ENCODE results near the gene SLC35D2. TPM values are rescaled to one million over a fixed set of nuclear protein-coding genes. Genes with fewer than 3 reads are reported as not detected.

SLC35D2 gene
- total RNA-seq (1 to 10 TPM; 7.9 to 8.3 TPM), polyA plus RNA-seq (29.1 TPM)

DNA sequence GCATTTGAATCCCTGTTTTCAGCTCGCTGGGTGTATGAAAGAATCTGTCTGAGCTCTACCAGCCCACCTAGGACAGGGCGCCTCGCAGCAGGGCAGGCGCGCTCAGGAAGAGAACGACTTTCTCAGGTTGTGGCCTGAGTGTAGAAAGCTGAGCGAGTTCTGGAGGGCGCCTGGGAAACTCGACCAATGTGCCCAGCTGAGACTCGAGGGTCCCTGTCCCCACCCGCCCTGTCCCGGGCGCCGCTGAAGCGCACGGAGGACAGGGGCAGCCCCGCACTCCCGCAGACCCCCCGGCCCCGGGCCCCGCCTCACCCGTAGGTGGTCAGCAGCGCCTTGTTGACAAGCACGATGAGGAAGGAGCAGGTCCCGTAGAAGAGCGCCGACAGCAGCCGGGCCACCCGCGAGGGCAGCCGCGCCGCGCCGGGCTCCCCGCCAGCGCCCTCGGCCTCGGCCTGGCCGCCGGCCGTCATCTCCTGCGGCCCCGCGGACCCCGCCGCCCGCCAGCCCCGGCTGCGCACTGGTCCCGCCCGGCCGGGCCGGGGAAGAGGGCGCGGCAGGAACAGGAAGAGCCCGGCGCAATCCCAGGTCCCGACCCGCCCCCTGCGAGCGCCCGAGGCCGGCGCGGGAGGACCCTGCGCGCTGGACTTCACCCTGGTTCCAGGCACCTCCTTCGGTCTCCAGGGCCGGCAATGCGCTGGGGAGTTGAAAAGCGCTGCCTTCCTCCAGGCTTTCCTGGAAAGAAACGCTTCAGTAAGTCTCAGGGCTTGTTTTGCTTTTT lies at the start of gene SLC35D2:
TSS of gene SLC35D2 (minus strand) at position 547 of the 778 bp plus-strand sequence. CDS start at position 470, 77 bp downstream.
- Mint-ChIP-seq H3K4me1 (peaks cover 34 to 45% (median 45%) of the 10 kb centered on the region in 3 donors), H3K9me3 (no peaks in the 10 kb centered on the region), H3K4me3 (peak within 1 kb of the TSS; percentile 86 to 94 (median 91)), H3K27me3 (no peaks in the 10 kb centered on the region), H3K27ac (peak within 1 kb of the TSS; percentile 75 to 94 (median 84)), H3K36me3 (peaks cover 0 to 25% (median 9%) of the 10 kb centered on the region in 3 donors)
- Histone ChIP-seq H3K36me3 (ENCODE audit: insufficient read depth, low read length) (no peaks in the 10 kb centered on the region), H3K27me3 (ENCODE audit: insufficient read depth, low read length, poor library complexity, severe bottlenecking) (no peaks in the 10 kb centered on the region), H3K4me3 (ENCODE audit: low read length) (peak within 1 kb of the TSS; percentile 54), H3K27ac (ENCODE audit: low read depth, low read length) (peak within 1 kb of the TSS; percentile 41), H3K4me1 (ENCODE audit: insufficient read depth, low read length) (peaks cover 16% of the 10 kb centered on the region), H3K9me3 (ENCODE audit: low read length) (no peaks in the 10 kb centered on the region)
- peak in 4 of 5 donors; percentile 4 to 49 (median 16) for DNase-seq
- ChIA-PET CTCF (interaction anchor here (0.7 to 2.8 kb wide), 4 partner anchors 26 to 66 kb away, joined by 3 to 6 read pairs (median 4); partner anchors contain the start of gene HABP4), POLR2A (interaction anchor here (0.6 to 2.1 kb wide), 5 partner anchors 11 to 142 kb away, joined by 3 to 6 read pairs (median 5); partner anchors contain the start of gene HABP4)

DNA sequence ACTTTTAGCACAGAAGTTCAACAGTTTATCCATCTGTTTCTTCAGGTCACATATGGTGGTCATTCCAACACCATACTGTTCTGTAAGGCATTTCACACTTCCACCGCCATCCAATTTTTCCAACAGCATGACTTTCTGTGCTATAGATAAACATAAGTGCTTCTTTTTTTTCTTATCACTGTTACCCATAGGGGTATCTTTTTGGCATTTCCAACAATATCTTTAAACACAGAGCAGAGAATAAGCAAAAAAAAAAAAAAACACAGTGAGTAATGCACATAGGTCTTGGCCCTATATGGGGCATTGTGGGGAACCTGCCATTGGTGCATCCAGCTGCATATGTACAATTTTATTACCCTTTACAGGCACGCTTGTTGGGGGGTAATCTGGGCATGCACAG lies 46.9 kb upstream of the SLC35D2 start:
- Histone ChIP-seq H3K36me3 (ENCODE audit: insufficient read depth, low read length) (no peaks in the 10 kb centered on the region), H3K4me1 (ENCODE audit: insufficient read depth, low read length) (peaks cover 3% of the 10 kb centered on the region), H3K27me3 (ENCODE audit: insufficient read depth, low read length, poor library complexity, severe bottlenecking) (no peaks in the 10 kb centered on the region), H3K9me3 (ENCODE audit: low read length) (no peaks in the 10 kb centered on the region), H3K27ac (ENCODE audit: low read depth, low read length) (no peak overlapping the region), H3K4me3 (ENCODE audit: low read length) (no peak overlapping the region)
- ChIA-PET POLR2A (no interaction called here), CTCF (no interaction called here)
- Mint-ChIP-seq H3K27ac (peak overlapping the region in 1 of 8 donors; percentile 47), H3K36me3 (no peaks in the 10 kb centered on the region), H3K9me3 (no peaks in the 10 kb centered on the region), H3K4me1 (peaks cover 9 to 19% (median 12%) of the 10 kb centered on the region in 3 donors), H3K27me3 (no peaks in the 10 kb centered on the region), H3K4me3 (no peak overlapping the region)
- no peak for DNase-seq

DNA sequence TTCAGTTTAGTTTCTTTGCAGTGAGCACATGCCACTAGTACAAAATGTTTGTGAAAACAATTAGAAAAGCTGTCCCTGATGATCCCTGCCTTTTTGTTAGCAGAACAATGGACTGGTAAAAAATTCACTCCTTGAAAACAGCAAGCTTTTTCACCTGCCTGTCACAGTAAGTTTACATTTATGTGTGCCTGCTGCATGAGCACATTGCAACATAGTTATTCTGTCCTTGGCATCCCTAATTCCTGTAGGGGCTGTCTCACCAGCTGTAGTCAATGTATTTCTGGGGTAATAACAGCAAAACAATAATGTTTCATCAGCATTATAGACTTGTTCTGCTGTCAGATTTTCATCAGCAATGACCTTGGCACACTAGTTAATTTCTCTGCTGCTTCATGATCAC lies 46.2 kb upstream of the SLC35D2 start:
- Histone ChIP-seq H3K36me3 (ENCODE audit: insufficient read depth, low read length) (no peaks in the 10 kb centered on the region), H3K9me3 (ENCODE audit: low read length) (no peaks in the 10 kb centered on the region), H3K4me1 (ENCODE audit: insufficient read depth, low read length) (peaks cover 7% of the 10 kb centered on the region), H3K4me3 (ENCODE audit: low read length) (no peak overlapping the region), H3K27me3 (ENCODE audit: insufficient read depth, low read length, poor library complexity, severe bottlenecking) (no peaks in the 10 kb centered on the region), H3K27ac (ENCODE audit: low read depth, low read length) (no peak overlapping the region)
- no peak overlapping the region for H3K4me3 Mint-ChIP-seq
- no peaks in the 10 kb centered on the region for H3K36me3 Mint-ChIP-seq
- no peaks in the 10 kb centered on the region for H3K27me3 Mint-ChIP-seq
- no peak overlapping the region for H3K27ac Mint-ChIP-seq
- ChIA-PET CTCF (no interaction called here), POLR2A (no interaction called here)
- DNase-seq: no peak
- peaks cover 10 to 22% (median 16%) of the 10 kb centered on the region in 3 donors for H3K4me1 Mint-ChIP-seq
- no peaks in the 10 kb centered on the region for H3K9me3 Mint-ChIP-seq

DNA sequence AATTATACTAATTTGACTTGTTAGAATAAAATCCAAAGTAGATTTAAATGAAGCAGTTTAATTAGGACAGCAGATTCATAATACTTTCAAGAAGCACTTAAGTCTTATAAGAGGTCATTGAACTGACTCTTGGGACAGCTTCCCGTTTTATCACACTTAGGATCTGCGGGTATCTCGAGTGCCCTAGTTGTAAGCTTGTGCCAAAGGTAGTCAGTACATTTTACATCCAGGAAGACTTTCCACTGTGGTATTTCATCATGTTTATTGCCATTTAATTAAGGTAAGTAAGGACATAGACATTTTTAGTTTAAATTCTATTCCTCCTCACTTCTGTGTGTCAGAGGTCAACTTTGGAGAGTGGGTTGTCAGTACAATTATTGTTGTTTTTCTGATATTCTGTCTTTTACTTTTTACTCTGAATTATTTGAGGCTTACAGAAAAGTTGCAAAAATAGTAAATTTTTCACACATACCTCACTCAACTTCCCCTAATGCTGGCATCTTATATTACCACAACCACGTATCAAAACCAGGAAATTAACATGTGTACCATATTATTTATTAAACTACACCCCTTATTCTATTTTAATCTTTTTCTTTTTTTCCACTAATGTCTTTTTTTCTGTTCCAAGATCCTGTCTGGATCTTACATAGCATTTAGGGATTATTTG lies 42.1 kb upstream of the SLC35D2 start:
- Histone ChIP-seq H3K4me1 (ENCODE audit: insufficient read depth, low read length) (peaks cover 10% of the 10 kb centered on the region), H3K4me3 (ENCODE audit: low read length) (no peak overlapping the region), H3K27me3 (ENCODE audit: insufficient read depth, low read length, poor library complexity, severe bottlenecking) (no peaks in the 10 kb centered on the region), H3K36me3 (ENCODE audit: insufficient read depth, low read length) (no peaks in the 10 kb centered on the region), H3K27ac (ENCODE audit: low read depth, low read length) (no peak overlapping the region), H3K9me3 (ENCODE audit: low read length) (no peaks in the 10 kb centered on the region)
- H3K27me3 Mint-ChIP-seq: peaks cover 0 to 3% of the 10 kb centered on the region in 2 donors
- H3K36me3 Mint-ChIP-seq: no peaks in the 10 kb centered on the region
- peak overlapping the region in 6 of 7 donors; percentile 16 to 63 (median 54) for H3K4me3 Mint-ChIP-seq
- ChIA-PET POLR2A (interaction anchor here (1.5 kb wide), 1 partner anchor 24 kb away, joined by 3 read pairs; the partner anchor contains the start of gene HABP4), CTCF (interaction anchor here (1.1 kb wide), 1 partner anchor 108 kb away, joined by 4 read pairs; no protein-coding TSS in a partner anchor)
- peak overlapping the region in 7 of 8 donors; percentile 28 to 90 (median 56) for H3K27ac Mint-ChIP-seq
- DNase-seq: peak in 1 of 5 donors; percentile 22
- peaks cover 13 to 24% (median 18%) of the 10 kb centered on the region in 3 donors for H3K4me1 Mint-ChIP-seq
- H3K9me3 Mint-ChIP-seq: no peaks in the 10 kb centered on the region

DNA sequence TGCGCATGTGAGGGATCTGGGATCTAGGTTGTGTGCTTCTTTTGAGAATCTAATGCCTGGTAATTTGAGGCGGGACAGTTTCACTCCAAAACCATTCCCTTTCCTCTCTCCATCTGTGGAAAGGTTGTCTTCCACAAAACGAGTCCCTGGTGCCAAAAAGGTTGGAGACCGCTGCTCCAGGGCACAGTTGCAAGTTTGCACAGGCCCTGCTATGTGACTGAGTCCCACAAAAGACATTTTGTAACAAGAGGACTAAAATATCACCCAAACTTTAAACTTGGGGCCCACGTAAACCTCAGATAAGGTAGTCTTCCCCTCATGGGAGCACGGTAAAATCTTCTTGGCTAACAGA lies 40.5 kb upstream of the SLC35D2 start:
- no peak overlapping the region for H3K27ac ChIP-seq (ENCODE audit: low read depth, low read length)
- H3K4me1 ChIP-seq (ENCODE audit: insufficient read depth, low read length): peaks cover 24% of the 10 kb centered on the region
- CTCF ChIA-PET: no interaction called here
- H3K27me3 ChIP-seq (ENCODE audit: insufficient read depth, low read length, poor library complexity, severe bottlenecking): no peaks in the 10 kb centered on the region
- peaks cover 27 to 38% (median 33%) of the 10 kb centered on the region in 3 donors for H3K4me1 Mint-ChIP-seq
- no peaks in the 10 kb centered on the region for H3K36me3 Mint-ChIP-seq
- no peaks in the 10 kb centered on the region for H3K9me3 Mint-ChIP-seq
- POLR2A ChIA-PET: interaction anchor here (1.5 kb wide), 1 partner anchor 26 kb away, joined by 3 read pairs; the partner anchor contains the start of gene HABP4
- no peak for DNase-seq
- no peaks in the 10 kb centered on the region for H3K9me3 ChIP-seq (ENCODE audit: low read length)
- H3K27ac Mint-ChIP-seq: no peak overlapping the region
- H3K4me3 ChIP-seq (ENCODE audit: low read length): no peak overlapping the region
- H3K36me3 ChIP-seq (ENCODE audit: insufficient read depth, low read length): no peaks in the 10 kb centered on the region
- H3K4me3 Mint-ChIP-seq: no peak overlapping the region
- H3K27me3 Mint-ChIP-seq: peaks cover 0 to 3% of the 10 kb centered on the region in 2 donors

DNA sequence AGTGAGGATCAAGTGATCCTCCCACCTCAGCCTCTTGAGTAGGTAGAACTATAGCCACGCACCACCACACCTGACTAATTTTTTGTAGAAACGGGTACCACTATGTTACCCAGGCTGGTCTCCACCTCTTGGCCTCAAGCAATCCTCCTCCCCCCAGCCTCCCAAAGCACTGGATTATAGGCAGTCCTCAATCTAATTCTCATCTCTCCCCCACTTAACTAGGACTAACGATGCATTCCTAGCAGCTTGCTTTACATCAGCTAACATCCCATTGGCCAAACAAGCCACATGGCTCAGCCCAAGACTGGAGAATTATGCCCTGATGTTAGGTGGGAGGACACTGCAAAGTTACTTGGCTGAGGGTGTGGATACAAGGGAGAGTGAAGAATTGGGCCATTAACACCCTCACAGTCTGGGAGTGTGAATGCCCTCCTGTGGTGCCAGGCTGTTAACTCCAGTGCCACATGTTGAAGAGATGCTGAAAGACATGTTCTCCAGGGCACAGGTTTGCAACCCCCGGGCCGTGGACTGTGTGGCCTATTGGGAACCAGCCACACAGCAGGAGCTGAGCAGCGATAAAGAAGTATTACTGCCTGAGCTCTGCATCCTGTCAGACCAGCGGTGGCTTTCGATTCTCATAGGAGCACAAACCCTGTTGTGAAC lies 39.9 kb upstream of the SLC35D2 start:
- Mint-ChIP-seq H3K9me3 (no peaks in the 10 kb centered on the region), H3K4me1 (peaks cover 27 to 38% (median 33%) of the 10 kb centered on the region in 3 donors), H3K36me3 (peaks cover 0 to 2% (median 0%) of the 10 kb centered on the region in 3 donors), H3K4me3 (no peak overlapping the region), H3K27ac (peak overlapping the region in 2 of 8 donors; percentile 8 to 18), H3K27me3 (peaks cover 0 to 3% of the 10 kb centered on the region in 2 donors)
- no peak for DNase-seq
- H3K4me3 ChIP-seq (ENCODE audit: low read length): no peak overlapping the region
- H3K27ac ChIP-seq (ENCODE audit: low read depth, low read length): no peak overlapping the region
- ChIA-PET POLR2A (no interaction called here), CTCF (no interaction called here)
- H3K9me3 ChIP-seq (ENCODE audit: low read length): no peaks in the 10 kb centered on the region
- no peaks in the 10 kb centered on the region for H3K27me3 ChIP-seq (ENCODE audit: insufficient read depth, low read length, poor library complexity, severe bottlenecking)
- peaks cover 24% of the 10 kb centered on the region for H3K4me1 ChIP-seq (ENCODE audit: insufficient read depth, low read length)
- H3K36me3 ChIP-seq (ENCODE audit: insufficient read depth, low read length): no peaks in the 10 kb centered on the region

DNA sequence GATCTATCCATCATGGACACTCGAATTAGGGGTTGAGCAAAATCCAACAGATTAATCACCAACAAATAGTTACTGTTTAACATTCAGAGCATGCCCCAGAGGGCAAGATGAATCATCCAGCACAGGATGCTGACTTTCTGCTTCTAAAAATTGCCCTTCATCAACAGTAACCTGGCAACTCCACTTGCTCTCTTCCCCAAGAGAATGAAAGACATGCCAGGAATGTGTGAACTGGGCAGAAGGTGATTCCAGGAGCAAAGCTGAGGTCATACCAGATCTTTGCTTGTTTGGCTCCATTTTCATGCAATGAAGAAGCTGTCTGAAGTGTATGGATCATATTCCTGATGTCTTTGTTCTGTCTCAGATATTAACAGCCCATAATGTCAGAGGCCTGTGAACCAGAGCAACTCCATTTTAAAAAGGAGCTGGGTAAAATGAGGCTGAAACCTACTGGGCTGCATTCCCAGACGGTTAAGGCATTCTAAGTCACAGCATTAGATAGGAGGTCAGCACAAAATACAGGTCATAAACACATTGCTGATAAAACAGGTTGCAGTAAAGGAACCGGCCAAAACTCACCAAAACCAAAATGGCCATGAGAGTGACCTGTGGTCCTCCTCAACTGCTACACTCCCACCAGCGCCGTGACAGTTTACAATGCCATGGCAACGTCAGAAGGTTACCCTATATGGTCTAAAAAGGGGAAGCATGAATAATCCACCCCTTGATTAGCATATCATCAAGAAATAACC lies 37.1 kb upstream of the SLC35D2 start:
- peak overlapping the region in 4 of 7 donors; percentile 77 to 97 (median 91) for H3K4me3 Mint-ChIP-seq
- Histone ChIP-seq H3K36me3 (ENCODE audit: insufficient read depth, low read length) (no peaks in the 10 kb centered on the region), H3K4me3 (ENCODE audit: low read length) (no peak overlapping the region), H3K4me1 (ENCODE audit: insufficient read depth, low read length) (peaks cover 31% of the 10 kb centered on the region), H3K9me3 (ENCODE audit: low read length) (no peaks in the 10 kb centered on the region), H3K27me3 (ENCODE audit: insufficient read depth, low read length, poor library complexity, severe bottlenecking) (no peaks in the 10 kb centered on the region), H3K27ac (ENCODE audit: low read depth, low read length) (peak overlapping the region; percentile 86)
- no peak for DNase-seq
- ChIA-PET POLR2A (interaction anchor here (0.6 to 1.1 kb wide), 2 partner anchors 29 to 454 kb away, joined by 3 read pairs; no protein-coding TSS in a partner anchor), CTCF (interaction anchor here (1.3 kb wide), 1 partner anchor 12 kb away, joined by 4 read pairs; no protein-coding TSS in a partner anchor)
- peaks cover 0 to 3% of the 10 kb centered on the region in 2 donors for H3K27me3 Mint-ChIP-seq
- no peaks in the 10 kb centered on the region for H3K9me3 Mint-ChIP-seq
- H3K27ac Mint-ChIP-seq: peak overlapping the region; percentile 54 to 96 (median 76)
- peaks cover 0 to 10% (median 0%) of the 10 kb centered on the region in 3 donors for H3K36me3 Mint-ChIP-seq
- H3K4me1 Mint-ChIP-seq: peaks cover 28 to 35% (median 32%) of the 10 kb centered on the region in 3 donors
